ENCODE data around the gene VCAM1. TPM values are rescaled to one million over a fixed set of nuclear protein-coding genes. Genes with fewer than 3 reads are reported as not detected.
"Not testable (repeated sequence)": the region's sequence is repeated elsewhere in the genome, so short reads cannot be mapped to it uniquely, and the experiment has no call there.

VCAM1 gene, protein sequence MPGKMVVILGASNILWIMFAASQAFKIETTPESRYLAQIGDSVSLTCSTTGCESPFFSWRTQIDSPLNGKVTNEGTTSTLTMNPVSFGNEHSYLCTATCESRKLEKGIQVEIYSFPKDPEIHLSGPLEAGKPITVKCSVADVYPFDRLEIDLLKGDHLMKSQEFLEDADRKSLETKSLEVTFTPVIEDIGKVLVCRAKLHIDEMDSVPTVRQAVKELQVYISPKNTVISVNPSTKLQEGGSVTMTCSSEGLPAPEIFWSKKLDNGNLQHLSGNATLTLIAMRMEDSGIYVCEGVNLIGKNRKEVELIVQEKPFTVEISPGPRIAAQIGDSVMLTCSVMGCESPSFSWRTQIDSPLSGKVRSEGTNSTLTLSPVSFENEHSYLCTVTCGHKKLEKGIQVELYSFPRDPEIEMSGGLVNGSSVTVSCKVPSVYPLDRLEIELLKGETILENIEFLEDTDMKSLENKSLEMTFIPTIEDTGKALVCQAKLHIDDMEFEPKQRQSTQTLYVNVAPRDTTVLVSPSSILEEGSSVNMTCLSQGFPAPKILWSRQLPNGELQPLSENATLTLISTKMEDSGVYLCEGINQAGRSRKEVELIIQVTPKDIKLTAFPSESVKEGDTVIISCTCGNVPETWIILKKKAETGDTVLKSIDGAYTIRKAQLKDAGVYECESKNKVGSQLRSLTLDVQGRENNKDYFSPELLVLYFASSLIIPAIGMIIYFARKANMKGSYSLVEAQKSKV
- 1 to 10 TPM; 2.4 to 6.6 TPM for total RNA-seq
- long read RNA-seq, transcript VCAM1-201 (9 exons, 3,083 nt): major isoform, 7 of 7 reads
- long read RNA-seq, partial matches to known transcripts: 0 of 7 reads
- long read RNA-seq, other reads (novel, unspliced or antisense): 0 of 7 reads

DNA sequence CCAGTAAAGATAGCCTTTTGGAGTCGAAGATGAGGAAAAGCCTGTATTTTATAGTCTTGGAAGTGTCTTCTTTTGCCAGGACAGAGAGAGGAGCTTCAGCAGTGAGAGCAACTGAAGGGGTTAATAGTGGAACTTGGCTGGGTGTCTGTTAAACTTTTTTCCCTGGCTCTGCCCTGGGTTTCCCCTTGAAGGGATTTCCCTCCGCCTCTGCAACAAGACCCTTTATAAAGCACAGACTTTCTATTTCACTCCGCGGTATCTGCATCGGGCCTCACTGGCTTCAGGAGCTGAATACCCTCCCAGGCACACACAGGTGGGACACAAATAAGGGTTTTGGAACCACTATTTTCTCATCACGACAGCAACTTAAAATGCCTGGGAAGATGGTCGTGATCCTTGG, at the start of gene VCAM1:
Gene VCAM1, plus strand, starts transcription at position 253 of the 400 bp plus-strand sequence. Its CDS starts 119 bp downstream, at position 372.
- intact Hi-C loops (cut with DNase I, micrococcal nuclease): no loop called here
- no peak for ATAC-seq
- no peak for DNase-seq

DNA sequence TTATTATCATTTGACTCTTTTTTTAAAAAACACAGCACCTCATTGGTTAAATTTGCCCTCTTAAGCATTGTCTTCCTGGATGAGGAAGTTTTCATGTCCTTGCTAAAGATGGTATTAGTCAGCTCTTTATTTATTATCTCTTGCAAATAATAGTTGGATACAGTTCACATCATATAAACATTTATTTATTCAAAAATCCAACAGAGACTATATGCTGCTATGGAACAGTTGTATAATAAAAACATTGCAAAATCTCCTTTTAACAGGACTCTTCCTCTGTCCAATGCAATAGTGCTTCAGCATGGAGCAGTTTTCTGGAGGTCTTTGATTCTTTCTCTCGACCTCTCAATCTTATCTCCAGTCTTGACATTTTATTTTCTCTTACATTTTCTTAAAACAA, 49.5 kb upstream of the VCAM1 start:
- ATAC-seq (no peak), DNase-seq (no peak)
- intact Hi-C loops (cut with DNase I, micrococcal nuclease): no loop called here

DNA sequence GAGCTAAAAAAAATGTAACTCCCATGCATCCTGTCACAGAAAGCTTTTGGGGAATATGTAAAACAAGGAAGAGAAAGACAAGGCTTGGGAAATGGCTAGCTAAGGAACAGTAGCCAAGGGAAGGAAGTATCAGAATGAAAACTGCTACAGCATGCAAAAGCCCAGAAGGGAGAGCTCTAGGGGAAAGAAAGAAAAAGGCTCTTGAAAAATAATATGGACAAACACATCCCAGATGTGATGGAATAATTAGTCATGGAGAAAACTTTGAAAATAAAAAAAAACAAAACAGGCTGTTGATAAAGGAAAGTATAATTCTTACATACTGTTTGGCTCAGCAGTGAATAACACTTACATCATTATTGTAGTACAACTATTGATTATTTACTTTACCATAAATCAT, 47.9 kb upstream of the VCAM1 start:
- intact Hi-C loops (cut with DNase I, micrococcal nuclease): no loop called here
- DNase-seq (no peak), ATAC-seq (no peak)

DNA sequence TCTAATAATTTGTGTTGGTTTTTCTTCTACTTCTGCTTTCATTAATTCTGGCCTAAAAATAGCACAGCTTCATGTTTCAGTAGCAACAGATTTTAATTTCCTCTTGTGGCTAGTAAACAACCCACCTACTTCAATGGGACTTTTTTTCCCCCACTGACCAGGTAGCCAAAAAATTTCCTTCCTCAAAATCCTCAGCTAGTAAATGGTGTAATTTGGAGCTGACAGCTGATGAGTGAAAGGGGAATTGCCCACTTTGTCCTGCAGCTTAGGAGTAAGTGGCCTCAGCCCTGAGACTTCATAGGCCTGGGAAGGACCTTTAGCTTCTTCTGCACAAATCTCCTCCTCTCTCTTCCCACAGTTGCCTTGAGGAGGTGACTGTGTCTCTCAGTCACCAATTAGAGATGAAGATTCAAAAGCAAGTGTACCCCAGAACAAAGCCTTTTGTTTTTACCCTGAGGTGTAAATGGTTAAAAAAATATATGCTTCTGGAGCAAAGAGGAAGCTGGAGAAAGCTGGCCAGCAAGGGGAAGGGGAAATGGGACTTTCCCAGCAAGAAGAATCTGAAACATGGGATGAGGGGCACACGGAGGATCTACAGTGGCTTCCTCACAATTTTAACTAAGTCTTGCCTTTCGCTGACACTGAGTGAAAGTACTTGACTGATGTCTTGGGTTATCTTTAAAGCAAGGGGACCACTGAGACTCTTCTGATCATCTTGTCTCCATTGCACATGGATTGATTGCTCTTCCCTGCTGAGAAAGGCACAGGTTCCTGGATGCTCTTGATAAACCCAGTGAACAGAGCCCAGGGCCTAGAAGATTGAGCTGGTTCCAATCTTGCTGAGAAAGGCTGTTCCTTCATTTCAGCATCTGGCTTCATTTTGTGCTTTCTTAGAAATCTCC, 35.8 kb upstream of the VCAM1 start:
- intact Hi-C loops (cut with DNase I, micrococcal nuclease): no loop called here
- no peak for DNase-seq
- no peak for ATAC-seq

DNA sequence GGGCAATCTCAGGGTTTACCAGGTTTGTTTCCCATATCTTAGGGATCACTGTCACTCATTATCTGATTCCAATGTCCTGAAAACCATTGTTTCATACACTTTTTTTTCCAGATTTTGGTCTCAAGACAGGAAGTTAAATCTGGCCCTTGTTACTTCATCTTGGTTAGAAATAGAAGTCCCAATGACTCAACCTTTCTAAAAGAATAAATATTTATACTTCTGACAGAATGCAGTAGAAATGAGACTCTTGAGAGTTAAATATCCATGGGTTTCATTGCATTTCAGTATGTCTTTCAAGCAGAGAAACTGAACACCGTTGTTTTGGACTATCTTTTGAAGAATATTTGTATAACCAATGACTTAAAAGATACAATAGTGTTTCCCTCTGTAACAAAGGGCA, 19.8 kb upstream of the VCAM1 start:
- intact Hi-C loops (cut with DNase I, micrococcal nuclease): no loop called here
- DNase-seq: no peak
- ATAC-seq: no peak

DNA sequence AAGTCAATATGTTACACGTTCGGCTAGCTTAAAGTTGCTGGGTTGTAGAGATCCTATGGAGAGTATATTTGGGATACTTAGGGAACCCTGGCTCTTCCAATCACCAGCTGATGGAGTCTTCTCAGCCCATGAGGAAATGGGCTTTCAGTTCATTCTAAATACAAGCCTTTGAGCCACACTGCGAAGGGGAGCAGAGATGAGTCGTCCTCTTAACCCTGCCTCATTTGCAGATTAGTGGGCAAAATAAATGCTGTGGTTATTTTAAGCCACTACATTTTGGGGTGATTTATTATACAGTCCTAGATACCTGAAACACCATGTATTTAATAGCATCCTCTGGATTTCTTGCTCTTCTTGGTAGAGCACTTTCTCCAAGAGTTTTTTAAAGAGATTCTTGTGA, 19.0 kb upstream of the VCAM1 start:
- intact Hi-C loops (cut with DNase I, micrococcal nuclease): no loop called here
- ATAC-seq (no peak), DNase-seq (no peak)

DNA sequence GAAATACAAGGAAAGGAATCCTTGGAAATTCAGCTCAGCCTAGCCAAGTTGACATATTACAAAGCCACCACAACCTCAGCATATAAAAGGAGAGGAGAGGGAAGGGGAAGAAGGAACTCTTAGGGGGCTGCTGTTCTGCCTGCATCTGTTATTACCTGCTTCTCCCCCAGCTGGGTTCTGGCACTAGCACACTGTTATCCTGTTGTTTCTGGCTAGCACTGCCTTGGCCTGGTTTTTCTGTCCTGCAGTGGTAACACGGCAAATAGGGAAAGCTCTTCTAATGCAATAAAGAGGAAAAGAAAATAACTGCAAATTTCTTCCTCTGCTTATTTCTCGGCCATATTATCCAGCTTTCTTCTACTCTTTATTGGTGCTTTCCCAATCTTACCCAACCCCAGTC, 16.5 kb upstream of the VCAM1 start:
- ATAC-seq: no peak
- intact Hi-C loops (cut with DNase I, micrococcal nuclease): no loop called here
- no peak for DNase-seq

DNA sequence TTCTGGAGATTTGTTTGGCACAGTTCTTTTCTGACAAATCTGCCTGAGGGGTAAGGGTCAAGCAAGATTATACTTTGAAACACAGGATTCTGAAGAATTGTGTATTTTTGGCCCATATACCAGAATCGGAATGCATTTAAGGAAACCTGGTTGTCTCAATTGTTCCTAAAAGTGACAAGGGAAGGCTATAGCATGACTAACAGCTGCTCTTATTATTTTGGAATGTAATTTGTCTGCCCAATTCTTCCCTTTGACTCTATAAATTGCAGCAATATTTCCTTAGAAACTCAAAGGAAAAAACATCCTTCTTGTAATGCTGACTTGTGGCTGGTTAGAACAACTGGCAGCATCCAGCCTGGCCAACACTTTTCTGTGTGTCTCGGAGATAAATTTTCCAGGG, 15.8 kb upstream of the VCAM1 start:
- no peak for ATAC-seq
- intact Hi-C loops (cut with DNase I, micrococcal nuclease): no loop called here
- no peak for DNase-seq

DNA sequence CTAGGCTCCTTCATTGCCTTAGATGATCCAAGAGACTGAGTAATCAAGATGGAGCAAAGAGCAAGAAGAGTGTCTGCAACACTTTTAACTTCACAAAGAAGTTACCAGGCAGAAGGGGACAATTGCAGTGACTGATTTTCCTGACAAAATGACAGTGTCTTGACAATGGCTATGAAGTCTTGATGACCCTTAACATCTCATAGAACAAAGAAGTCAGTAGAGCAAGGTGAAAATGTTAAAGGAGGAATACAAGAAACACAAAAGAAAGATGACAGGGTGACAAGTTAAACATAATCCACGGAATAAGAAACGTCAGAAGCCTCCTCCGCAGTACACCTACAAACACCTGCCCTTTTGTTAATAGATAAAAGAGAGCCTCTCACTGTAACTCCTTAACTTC, 15.1 kb upstream of the VCAM1 start:
- DNase-seq (no peak), ATAC-seq (no peak)
- intact Hi-C loops (cut with DNase I, micrococcal nuclease): no loop called here

DNA sequence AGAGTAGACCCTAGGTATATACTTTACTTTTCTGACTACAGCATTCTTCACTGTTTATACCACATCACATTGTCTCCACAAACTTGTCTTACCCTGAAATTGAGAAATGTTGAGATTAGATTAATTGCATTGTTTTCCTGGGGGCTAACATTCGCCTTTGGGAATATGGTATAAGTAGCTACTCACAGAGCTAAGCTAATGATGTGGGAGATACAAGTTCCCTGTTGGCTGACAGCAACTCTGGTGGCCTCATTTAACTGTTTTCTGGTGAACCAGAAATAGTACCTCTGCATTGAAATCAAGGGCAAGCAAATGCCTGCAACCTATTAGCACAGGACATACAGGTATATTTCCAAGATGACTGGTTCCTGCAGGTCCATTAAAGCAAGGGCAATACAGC, 13.2 kb upstream of the VCAM1 start:
- intact Hi-C loops (cut with DNase I, micrococcal nuclease): no loop called here
- DNase-seq (no peak), ATAC-seq (no peak)

DNA sequence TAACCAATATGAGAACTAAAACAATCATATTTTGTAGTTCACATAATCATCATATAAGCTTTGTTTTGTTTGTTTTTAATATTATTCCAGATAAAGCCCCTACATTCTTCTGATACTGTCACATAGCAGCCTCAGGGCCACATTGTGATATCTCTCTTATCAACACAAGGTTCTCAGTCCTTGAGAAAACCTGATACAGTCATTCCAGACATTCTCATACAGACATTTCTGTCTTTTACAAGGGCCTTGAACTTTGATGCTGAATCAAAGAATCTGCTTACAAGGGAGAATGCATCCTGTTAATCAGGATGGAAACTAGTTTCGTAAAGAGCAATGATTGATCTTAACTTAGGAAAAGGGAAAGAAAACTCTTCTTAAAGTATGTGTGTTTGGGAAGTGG, 12.7 kb upstream of the VCAM1 start:
- intact Hi-C loops (cut with DNase I, micrococcal nuclease): no loop called here
- ATAC-seq (no peak), DNase-seq (no peak)

DNA sequence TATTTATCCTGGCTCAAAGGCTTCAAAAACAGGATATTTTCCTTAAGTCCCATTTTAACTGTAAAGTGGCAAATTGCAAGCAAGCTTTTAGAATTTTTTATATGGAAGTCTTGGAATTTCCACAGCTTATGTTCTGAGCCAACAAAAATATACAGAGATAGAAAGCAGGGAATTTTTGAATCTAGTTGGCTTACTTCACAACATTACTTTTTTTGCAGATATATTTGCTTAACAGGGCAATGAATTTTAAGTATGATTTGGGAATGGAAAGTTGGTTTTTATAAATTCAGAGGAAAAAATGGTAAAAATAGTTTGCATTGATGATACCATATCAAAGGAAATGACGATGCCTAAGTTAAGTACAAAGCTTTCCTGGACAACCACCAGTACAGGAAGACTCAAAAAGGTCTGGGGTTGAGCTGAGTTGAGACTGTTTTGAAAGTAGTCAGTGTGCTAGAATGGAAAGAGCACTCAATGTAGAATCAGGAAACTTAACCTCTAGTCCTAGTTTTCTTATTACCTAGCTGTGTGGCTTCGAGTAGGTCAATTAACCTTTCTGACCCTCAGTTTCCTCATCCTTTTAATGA, 11.0 kb upstream of the VCAM1 start:
- intact Hi-C loops (cut with DNase I, micrococcal nuclease): no loop called here
- no peak for DNase-seq
- ATAC-seq: no peak

DNA sequence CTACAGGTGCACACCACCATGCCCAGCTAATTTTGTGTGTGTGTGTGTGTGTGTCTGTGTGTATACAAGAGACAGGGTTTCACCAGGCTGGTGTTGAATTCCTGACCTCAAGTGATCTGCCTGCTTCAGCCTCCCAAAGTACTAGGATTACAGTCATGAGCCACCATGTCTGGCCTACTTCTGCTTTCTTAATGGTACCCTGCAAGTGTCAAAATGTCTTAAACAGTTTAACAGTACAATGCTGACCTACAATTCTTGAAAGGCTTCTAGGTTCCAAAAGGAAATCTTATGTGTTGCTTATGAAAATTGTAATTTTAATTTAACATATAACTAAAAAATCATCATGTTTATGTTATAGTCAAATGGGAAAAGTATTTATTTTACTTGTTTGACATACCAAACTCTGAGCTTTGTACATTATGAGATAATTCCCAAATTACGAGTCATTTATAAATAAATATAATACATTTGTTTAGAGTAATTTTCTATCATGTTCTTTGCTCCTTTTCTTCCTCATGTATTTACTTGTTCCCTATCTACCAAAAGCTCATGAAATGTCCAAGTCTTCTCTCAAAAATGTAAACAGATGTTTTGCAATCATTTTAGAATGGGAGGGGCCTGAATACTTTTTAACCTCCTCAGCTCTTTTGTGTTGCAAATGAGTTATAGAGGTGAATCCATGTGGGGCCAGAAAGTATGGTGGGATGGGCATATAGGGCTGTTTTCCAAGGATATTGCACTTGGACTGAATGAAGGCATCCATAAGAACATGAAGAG, 8.4 kb upstream of the VCAM1 start:
- DNase-seq: no peak
- no peak for ATAC-seq
- intact Hi-C loops (cut with DNase I, micrococcal nuclease): no loop called here

DNA sequence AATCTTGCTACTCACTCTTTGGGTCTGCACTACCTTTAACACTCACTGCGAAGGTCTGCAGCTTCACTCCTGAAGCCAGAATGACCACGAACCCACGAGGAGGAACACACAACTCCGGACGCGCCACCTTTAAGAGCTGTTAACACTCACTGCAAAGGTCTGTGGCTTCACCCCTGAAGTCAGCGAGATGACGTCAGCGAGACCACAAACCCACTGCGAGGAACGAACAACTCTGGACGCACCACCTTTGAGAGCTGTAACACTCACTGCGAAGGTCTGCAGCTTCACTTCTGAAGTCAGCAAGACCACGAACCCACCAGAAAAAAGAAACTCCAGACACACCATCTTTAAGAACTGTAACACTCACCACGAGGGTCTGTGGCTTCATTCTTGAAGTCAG, 6.5 kb upstream of the VCAM1 start:
- intact Hi-C loops (cut with DNase I, micrococcal nuclease); ATAC-seq: not testable (repeated sequence)
- peak in 1 of 2 donors; percentile 6 for DNase-seq

DNA sequence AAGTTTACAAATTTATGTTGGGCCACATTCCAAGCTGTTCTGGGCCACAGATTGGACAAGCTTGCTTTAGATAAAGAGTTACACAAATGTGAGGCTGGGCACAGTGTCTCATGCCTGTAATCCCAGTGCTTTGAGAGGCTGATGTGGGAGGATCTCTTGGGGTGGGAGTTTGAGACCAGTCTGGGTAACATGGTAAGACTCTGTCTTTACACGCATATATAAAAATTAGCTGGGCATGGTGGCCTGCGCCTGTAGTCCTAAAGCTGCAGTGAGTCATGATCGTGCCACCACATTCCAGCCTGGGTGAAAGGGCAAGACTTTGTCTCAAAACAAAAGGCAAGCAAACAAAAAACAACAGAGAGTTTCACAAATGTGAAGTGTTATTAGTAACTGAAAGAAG, 5.9 kb upstream of the VCAM1 start:
- ATAC-seq (no peak), DNase-seq (no peak)
- intact Hi-C loops (cut with DNase I, micrococcal nuclease): no loop called here

DNA sequence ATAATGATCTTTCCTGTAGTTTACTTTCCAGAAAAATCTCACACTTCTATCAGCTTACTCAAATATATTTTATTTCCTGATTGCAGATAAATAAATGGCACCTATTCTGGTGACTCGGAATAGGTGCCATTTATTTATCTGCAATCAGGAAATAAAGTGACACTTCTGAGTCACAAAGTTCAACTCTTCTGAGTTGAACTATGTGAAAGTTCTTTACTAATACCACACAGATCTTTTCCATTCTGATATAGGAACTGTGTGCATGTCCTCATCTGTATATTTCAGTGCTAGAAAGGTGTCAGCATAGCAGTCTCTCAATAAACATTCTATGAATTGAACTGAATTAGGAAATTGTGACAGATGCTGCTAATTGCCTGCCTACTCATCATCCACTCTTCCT, 4.9 kb upstream of the VCAM1 start:
- intact Hi-C loops (cut with DNase I, micrococcal nuclease): no loop called here
- ATAC-seq: no peak
- DNase-seq: no peak

DNA sequence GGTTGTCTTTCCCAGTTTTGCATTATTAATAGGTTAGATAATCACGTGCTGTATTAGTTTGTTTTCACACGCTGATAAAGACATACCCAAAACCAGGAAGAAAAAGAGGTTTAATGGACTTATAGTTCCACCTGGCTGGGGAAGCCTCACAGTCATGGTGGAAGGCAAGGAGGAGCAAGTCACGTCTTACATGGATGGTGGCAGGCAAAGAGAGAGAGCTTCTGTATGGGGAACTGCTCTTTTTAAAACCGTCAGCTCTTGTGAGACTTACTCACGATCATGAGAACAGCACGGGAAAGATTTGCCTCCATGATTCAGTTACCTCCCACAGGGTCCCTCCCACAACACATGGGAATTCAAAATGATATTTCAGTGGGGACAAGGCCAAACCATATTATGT, 2.3 kb upstream of the VCAM1 start:
- DNase-seq (no peak), ATAC-seq (no peak)
- intact Hi-C loops (cut with DNase I, micrococcal nuclease): no loop called here

DNA sequence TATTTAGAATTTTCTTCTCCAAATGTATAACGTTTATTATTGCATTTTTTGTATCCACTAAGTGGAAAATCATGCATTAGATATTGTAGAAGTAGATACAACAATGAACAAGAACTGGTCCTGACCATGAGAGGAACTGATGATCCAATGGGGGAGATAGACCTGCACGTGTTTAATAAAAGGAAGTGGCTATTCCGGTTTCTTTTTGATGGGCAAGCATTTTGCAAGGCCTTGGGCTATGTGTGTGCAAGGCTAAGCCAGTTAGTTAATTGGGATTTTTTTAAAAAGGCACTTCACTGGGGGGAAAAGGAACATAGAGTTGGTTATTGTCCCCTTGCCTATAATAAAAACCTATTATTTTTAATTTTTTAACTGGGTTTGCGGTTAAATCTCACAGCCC, 961 bp upstream of the VCAM1 start:
- ATAC-seq: no peak
- intact Hi-C loops (cut with DNase I, micrococcal nuclease): no loop called here

More for the DNA sequence above, 961 bp upstream of the VCAM1 start:
- no peak for DNase-seq

All from left colon (tissue), 2 donors.